Hepatocyte (in vitro differentiated cells): ENCODE measurements around the gene FBXW11.

Experiments used
- CTCF ChIP-seq: fragments of 200-600 bp; sonication (generic); IDR thresholded peaks from 2 replicates; pipeline ENCODE4 v1.5.1; 2016; ENCODE audit warnings: antibody characterized with exemption, mild to moderate bottlenecking; ENCODE audit not compliant: poor library complexity
- EZH2phosphoT487 ChIP-seq: fragments of 200-600 bp; sonication (generic); IDR thresholded peaks from one replicate; pipeline ENCODE4 v1.6.1; 2018; ENCODE audit warnings: antibody characterized with exemption, mild to moderate bottlenecking, low read depth, moderate library complexity; ENCODE audit not compliant: unreplicated experiment, severe bottlenecking

DNA sequence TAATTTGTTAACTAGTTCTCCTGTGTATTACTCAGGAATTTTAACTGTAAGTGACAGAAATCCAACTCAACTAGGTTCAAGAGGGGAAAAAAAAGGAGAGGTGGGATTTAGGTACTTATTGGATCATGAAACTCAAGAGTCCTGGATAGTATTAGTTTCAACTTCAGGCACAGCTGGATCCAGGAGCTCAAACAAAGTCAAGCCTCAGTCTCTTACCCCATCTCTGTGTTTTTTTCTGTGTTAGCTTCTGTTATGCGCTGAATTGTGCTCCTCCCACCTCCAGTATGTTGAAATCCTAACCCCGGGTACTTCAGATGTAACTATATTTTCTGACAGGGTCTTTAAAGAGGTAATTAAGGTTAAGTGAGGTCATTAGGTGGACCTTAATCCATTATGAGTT lies 167.3 kb downstream of the FBXW11 start:
- TF ChIP-seq CTCF: no peak
- TF ChIP-seq EZH2phosphoT487: no peak
